GM18508 (cell line): Measurements from ENCODE around the gene SLC5A11.
"Not testable (repeated sequence)": the region's sequence is repeated elsewhere in the genome, so short reads cannot be mapped to it uniquely, and the experiment has no call there.

Experiments used
- ATAC-seq: cut with Tn5 transposase; IDR thresholded peaks from one replicate; pipeline ENCODE4 v1.9.1; 2021; ENCODE audit warnings: moderate number of reproducible peaks; ENCODE audit not compliant: insufficient read depth, unreplicated experiment

The SLC5A11 gene, protein sequence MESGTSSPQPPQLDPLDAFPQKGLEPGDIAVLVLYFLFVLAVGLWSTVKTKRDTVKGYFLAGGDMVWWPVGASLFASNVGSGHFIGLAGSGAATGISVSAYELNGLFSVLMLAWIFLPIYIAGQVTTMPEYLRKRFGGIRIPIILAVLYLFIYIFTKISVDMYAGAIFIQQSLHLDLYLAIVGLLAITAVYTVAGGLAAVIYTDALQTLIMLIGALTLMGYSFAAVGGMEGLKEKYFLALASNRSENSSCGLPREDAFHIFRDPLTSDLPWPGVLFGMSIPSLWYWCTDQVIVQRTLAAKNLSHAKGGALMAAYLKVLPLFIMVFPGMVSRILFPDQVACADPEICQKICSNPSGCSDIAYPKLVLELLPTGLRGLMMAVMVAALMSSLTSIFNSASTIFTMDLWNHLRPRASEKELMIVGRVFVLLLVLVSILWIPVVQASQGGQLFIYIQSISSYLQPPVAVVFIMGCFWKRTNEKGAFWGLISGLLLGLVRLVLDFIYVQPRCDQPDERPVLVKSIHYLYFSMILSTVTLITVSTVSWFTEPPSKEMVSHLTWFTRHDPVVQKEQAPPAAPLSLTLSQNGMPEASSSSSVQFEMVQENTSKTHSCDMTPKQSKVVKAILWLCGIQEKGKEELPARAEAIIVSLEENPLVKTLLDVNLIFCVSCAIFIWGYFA

DNA sequence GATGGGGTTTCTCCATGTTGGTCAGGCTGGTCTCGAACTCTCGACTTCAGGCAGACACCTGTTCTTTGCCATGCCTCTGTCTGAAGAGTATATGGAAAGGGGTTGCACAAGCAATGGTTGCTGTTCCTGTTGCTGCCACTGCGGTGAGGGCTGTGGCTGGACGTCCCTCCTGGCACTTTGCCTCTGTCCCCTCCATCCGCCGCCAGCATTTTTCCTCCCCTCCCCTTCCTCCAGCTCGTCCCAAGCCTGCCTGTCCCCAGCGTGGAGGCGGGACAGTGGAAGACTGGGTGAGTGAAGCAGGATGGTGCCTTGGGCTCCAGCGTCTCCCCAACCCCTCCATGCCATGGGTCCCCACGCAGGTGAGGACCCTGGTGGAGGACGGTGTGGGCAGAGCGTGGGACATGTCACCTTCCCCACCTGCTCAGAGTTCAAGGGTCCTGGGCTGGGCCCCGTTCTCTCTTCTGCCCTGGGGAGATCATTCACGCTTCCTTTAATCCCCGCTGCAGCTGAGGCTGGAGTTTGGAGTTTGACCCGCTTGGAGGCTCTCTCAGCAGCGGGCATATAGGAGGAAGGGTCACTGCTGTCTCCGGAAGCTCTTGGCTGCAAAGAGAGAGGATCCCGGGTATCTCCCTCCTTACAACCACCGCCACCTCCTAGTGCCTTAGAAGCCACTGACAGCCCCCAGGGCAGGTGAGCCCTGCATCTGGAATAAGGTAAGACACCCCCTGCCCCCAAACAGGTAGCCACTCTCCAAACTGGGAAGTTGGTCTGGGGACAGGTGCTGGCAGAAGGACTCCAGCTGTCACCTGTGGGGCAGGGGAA lies at the start of gene SLC5A11:
SLC5A11 (plus strand) TSS at position 238 of the 822 bp plus-strand sequence. CDS start 12,681 bp downstream, outside the sequence.
- no peak for ATAC-seq

DNA sequence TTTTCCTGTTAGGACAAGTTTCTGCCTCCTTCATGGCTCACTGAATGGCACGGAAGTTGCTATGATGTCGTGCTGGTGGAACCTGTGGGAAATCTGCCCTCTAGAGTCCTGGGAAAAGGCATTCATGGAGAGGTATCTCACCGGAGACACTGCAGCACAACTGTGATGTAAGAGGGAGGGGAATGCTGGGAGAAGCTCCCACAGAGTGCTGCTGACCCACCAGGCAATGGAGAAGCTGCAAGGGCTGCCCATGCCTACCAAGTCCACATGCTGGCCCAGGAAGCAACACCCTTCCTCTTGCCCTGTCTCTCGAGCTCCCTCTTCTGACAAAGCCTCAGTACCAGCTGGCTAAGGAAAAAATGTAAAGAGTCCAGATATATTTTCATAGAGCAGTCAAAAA lies 45.2 kb upstream of the SLC5A11 start:
- ATAC-seq: no peak

DNA sequence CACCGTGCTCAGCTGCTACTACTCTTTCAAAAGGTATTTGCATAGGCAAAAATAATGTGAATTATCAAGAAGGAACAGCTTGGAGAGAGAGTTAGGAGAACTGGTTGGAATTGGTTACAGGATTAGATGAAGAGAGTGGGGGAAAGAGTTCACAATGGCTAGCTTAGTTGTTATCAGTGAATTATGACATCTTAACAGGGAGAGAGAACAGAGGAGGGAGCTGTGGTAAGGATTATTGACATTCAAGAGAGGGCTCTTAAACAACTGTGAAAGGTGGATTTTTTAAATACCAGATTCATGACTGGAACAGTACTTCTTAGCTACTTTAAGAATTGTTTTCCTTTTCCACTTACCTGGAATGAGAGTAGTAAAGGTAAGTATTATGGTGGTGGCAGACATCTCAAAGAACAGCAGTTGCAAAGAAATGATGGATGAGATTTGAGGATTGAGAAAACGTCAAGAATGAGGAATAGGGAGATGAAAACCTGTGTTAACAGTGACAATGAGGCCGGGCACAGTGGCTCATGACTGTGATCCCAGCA lies 43.9 kb upstream of the SLC5A11 start:
- ATAC-seq: no peak

DNA sequence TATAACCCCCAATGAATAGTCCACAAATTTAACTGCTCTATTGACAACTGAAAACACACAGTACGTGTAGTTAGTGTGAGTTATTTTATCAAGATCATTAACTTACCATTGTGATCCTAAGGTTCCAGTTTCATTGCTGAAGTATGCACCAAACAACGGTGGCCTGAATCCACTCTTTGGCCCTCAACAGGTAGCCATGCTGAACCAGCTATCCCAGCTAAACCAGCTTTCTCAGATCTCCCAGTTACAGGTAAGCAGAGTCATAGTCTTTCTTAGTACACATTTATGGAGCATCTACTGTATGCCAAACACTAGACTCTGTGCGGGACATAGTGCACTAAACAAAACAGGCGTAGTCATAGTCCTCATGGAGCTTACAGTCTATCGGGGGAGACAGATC lies 40.3 kb upstream of the SLC5A11 start:
- no peak for ATAC-seq

DNA sequence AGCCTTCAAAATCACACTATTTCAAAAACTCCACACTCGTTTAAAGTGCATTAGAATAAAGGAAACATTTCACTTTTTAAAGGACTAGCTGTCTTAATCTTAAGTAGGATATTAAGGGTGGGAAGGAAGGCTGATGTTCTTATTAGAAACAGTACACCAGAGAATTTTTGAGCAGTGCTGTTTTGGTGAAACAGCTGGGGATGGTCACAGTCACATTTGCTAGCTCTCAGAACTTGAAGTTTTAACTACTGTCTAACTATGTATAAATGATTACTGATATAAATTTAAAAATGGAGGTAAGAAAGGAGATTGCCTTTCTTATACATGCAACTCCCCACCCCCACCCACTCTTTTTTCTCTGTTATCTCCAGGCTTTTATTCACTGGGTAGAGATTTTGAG lies 38.5 kb upstream of the SLC5A11 start:
- no peak for ATAC-seq

DNA sequence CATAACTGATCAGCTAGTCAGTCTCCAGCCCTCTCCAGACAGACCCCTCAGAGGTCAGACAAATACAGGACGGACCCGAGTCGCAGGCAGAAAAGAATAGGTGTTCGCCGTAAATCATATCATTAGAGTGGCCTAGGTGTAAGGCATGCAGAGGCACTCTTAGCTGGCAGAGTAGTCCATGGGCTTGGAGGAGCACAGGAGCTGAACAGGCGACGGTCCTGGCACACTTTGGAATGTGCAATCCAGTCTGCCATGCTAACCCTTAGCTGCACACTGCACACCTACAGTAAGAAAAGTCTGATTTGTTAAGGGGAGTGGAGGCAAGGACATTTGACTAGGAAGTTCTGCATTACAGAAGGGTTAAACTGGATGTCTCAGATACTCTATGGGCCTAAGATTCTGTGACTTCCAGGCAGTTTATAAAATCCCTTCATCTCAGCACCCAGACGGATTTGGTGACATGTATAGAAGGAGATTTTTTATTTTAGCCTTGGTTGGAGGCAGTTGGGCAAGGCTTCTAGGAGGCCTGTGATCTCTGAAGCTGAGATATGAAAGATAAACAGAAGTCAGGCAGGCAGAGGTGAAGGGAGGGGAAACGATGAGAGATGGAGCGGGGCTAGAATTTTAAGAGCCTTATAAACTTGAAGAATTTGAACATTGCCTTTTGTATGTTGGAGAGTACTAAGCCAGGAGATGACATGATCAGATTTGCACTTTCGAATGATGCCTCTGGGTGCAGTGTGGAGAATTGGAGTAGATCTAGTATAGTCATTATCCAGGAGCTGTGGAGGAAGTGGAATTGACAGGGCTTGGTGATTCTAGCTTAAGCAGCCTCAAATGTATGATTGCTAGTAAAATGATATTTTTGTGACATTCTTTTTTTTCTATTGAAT lies 34.6 kb upstream of the SLC5A11 start:
- no peak for ATAC-seq

DNA sequence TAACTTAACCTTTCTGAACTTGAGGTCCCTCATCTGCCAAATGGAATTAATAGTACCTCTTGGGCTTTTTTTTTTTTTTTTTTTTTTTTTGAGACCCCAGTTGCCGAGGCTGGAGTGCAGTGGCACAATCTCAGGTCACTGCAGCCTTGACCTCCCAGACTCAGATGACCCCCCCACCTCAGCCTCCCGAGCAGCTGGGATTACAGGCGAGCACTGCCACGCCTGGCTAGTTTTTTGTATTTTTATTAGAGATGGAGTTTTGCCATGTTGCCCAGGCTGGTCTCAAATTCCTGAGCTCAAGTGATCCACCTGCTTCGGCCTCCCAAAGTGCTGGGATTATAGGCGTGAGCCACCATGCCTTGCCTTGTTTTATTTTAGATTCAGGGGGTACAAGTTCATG lies 33.0 kb upstream of the SLC5A11 start:
- not testable (repeated sequence) for ATAC-seq

DNA sequence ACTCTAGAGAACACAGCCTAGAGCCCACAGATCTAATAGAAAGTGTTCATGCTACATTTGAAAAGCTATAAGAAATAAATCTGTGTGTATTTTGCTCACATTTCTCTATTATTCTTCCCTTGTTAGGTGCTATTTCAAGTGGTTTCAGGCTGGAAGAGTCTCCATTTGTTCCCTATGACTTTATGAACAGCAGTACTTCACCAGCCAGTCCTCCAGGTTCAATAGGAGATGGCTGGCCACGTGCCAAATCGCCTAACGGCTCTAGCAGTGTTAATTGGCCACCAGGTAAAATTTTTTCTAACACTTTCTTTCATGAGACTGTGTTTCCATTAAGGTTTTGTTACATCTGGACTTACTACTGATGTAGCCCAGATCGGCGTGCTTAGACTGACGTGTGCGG lies 30.7 kb upstream of the SLC5A11 start:
- ATAC-seq: no peak

DNA sequence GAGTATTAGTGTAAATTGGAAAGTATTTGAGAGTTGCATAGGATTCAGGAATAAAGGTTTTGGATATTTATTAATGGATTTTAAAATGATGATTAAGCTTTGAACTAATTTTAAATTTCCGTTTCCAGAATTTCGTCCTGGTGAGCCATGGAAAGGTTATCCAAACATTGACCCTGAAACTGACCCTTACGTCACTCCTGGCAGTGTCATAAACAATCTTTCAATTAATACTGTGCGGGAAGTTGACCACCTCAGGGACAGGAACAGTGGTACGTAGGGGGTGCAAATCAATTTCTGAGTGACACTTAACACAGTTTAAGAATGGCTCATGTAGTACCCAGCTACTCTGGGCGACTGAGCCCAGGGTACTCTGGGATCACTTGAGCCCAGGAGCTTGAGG lies 29.1 kb upstream of the SLC5A11 start:
- no peak for ATAC-seq

DNA sequence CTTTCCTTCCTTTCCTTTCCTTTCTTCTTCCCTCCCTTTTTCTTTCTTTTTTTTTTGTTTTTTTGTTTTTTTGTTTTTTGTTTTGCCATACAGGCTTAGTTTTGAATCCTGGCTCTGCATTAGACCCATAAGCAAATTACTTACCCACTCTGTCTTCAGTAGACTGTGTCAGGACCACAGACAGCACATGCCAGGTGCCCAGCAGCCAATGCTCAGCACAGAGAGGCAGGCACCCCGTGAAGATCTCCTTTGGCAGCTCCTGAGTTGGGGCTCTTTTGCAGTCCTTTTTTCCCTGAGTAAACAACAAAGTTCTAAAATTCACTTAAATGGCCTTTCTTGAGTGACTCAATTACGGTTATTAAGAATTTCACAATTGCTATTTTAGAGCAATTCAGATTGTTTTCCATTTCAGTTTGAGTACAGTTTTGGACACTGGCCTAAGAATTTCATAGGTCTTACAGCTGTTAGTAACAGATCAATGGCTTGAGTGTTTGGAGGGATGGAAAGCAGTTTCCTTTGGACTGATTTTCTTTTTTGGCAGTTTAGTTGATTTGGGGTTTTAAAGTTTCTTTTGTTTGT lies 26.2 kb upstream of the SLC5A11 start:
- no peak for ATAC-seq

DNA sequence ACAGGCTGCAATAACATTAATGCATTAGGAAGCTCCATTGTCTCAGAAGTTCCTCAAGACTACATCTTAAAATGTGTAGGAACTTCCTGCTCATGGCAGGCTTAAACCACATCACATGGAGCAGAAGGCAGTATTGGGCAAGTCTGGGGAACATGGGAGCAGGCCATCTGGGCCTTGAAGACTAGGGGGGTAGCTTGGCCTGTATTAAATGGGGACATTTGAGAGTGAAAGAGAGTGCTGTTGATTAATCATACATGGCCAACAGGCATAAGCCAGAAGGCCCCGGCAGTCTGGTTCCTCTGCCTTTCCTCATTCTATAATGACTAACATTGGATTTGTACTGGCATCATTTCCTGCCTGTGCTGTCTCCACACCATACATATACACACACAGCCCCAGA lies 25.2 kb upstream of the SLC5A11 start:
- ATAC-seq: no peak

DNA sequence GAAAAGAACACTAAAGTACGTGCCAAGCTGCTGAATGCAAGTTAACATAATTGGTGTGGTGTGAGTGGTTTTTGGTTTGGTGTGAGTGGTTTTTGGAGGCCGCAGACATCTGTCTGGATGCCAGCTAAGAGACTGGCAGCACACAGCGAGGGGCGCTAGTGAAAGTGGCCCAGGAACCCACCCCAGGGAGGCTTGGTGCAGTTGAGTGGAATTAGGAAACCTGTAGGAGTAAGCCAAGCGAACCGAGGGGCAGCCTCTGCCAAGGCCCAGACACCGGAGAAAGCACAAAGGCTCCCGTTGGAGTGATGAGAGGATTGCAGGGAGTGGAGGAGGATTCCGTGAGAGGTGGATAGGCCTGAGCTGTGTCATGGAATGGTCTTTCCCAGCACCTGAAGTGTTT lies 24.6 kb upstream of the SLC5A11 start:
- no peak for ATAC-seq

DNA sequence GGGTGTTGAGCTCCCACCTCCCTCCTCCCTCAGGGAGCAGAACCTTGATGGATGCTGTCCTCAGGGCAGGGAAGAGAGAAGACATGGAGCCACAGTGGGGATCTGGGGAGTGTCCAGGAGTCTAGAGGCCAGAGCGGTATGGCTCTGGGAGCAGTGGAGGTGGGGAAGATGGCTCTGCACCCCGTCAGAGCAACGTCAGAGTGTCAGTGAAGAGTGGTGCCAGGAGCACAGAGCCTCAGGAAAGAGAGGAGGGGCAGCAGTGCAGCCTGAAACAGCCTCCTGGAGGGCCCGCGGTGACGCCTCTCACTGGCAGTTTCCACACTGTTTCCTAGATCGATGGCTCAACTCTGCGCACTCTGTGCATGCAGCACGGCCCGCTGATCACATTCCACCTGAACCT lies 23.2 kb upstream of the SLC5A11 start:
- ATAC-seq: no peak

DNA sequence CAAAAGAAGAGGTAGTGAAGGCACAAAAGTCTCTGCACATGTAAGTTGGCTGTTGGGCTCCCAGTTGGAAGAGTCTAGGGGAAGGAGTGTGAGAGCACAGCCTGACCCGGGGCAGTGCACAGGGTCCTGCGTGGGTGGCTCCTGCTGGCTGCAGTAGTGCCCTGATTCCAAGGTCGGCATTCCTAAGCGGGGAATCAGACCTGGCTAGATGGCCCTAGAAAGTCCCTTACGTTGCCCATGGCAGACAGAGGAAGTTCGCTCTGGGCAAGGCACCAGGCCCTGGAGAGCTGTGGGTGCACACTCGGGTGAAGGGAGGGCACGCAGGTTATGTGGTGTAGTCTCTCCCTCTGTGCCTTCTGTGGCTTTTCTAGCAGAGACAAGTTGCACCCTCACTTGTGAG lies 22.8 kb upstream of the SLC5A11 start:
- no peak for ATAC-seq

DNA sequence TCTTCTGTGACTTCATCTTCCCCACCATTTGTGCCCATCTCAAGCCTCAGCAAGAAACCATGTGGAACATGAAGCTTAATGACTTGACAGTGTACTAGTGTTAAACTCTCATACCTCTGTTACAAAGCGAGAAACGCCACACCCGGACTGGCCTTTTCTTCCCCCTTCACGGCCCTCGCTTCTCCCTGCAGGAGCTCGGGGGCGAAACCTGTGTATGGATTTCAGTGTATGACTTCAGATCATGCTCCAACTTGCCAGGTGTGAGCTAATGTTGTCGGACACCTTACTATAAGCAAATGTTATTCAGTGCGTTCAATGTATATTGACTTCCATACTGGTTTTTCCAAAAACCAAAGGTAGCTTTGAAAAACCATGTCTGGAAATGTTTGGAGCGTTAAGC lies 20.1 kb upstream of the SLC5A11 start:
- ATAC-seq: no peak

DNA sequence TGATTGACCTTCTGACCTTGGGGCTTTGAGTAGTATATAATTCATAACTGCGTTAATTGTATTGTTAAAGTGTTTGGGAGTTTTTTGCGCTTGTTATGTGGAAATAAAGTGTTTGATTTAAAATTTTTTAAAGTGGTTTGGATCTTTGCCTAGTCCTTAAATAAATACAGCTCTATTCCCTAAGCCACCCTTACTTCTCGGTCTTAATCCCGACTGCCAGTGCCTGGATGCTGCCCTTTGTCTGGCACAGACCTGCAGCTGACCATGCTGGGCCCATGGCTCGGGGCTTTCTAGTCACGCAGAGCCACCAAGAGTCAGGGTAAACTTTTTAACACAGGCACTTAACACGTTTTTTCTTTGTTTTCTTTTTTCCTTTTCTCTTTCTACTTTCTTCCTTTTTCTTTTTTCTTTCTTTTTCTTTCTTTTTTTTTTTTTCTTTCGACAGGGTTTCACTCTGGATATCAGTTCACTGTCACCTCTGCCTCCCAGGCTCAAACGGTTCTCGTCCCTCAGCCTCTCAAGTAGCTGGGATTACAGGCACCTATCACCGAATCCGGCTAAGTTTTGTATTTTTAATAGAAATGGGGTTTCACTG lies 19.6 kb upstream of the SLC5A11 start:
- ATAC-seq: no peak

DNA sequence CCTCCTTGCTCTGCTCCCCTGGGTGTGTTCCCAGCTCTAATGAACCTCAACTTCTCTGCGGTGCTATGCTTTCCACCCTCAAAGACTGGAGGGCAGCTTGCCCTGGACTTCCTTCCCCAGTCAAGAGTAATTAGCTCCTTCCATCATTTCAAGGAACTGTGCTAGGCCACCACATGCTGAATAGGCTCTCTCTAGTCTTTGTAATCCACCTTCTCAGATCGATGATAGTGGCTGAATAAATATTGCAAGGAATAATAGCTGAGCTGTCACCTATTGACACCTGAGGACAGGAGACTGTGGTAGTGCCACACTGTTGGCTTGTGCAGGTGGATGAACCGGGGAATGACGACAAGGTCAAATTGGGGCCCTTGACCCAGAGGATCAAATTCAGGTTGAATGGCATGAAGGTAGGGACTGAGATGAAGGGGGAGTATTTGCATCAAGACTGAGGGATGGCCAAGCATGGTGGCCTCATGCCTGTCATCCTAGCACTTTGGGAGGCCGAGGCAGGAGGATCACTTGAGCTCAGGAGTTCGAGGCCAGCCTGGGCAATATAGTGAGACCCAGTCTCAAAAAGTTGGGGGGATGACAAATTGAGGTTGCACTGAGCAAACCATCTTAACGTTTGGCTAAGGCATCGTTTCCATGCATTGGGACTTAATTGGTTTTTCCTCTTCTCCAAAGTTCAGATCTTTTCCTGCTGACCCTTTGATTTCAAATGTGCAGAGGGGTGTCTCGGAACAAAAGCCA lies 18.8 kb upstream of the SLC5A11 start:
- no peak for ATAC-seq

DNA sequence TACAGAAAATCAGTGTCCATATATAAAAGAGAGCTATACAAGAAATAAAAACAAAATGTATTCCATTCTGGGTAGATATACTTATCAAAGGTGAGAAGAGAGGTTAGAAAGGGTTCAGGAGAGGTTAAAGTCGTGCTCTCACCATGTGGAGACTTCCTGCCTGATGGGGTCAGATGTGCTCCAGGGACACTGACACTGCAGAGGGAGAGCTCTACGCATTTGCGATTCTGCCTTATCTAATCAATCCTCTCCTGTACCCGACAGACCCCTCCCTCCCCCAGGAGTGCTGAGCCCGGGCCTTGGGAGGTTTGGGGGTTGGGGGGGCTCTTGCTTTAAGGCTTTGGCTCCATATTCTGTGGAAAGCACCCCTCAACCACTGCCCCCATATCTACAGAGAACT lies 16.6 kb upstream of the SLC5A11 start:
- ATAC-seq: no peak
